ENCODE measurements around the gene CDHR3. TPM values are rescaled to one million over a fixed set of nuclear protein-coding genes. Genes with fewer than 3 reads are reported as not detected.

CDHR3 gene
- total and polyA plus RNA-seq, 8 donors, result 0.86 to 3.7 (median 1.9) TPM

- Histone ChIP-seq H3K27me3 (no peaks in the 10 kb centered on the region), H3K36me3 (no peaks in the 10 kb centered on the region), H3K9me3 (no peaks in the 10 kb centered on the region), H3K4me3 (no peak overlapping the region), H3K27ac (peak overlapping the region in 1 of 4 donors; percentile 56), H3K4me1 (peaks cover 0 to 7% (median 0%) of the 10 kb centered on the region in 3 donors)
- DNase-seq, result peak in 5 of 6 donors; percentile 46 to 81 (median 55)
- FAIRE-seq, result no peak
- intact Hi-C loops (cut with DNase I), result loop anchor here in 2 of 3 donors (5.0 kb wide), 2 partner anchors 94 to 109 kb away; no protein-coding TSS in a partner anchor
- WGBS, 2 donors, result 49 to 56% methylated on average over 19 of the region's 19 CpGs
- no peak for TF ChIP-seq CTCF (IDR thresholded peaks at IDR 0.05)
- ATAC-seq, result peak; percentile 66 to 80 (median 76)
These were observed 95.2 kb downstream of the CDHR3 start for GRCh38 chr7:106057962-106058927.

GRCh38 chr7:106058928-106059324 lies 95.9 kb downstream of the CDHR3 start:
- intact Hi-C loops (cut with DNase I), result loop anchor here in 2 of 3 donors (5.0 kb wide), 2 partner anchors 93 to 108 kb away; no protein-coding TSS in a partner anchor
- FAIRE-seq, result no peak
- no peak for ATAC-seq
- Histone ChIP-seq H3K4me3 (no peak overlapping the region), H3K9me3 (no peaks in the 10 kb centered on the region), H3K27ac (no peak overlapping the region), H3K4me1 (peaks cover 0 to 7% (median 0%) of the 10 kb centered on the region in 3 donors), H3K36me3 (no peaks in the 10 kb centered on the region), H3K27me3 (no peaks in the 10 kb centered on the region)
- TF ChIP-seq CTCF (IDR thresholded peaks at IDR 0.05), result no peak
- no peak for DNase-seq
- WGBS, 2 donors, result 70 to 80% methylated on average over 3 of the region's 3 CpGs

- H3K4me1 ChIP-seq, result peaks cover 0 to 7% (median 0%) of the 10 kb centered on the region in 3 donors
- 82 to 83% methylated on average over 2 of the region's 2 CpGs for WGBS, 2 donors
- H3K27me3 ChIP-seq, result no peaks in the 10 kb centered on the region
- no peaks in the 10 kb centered on the region for H3K9me3 ChIP-seq
- no peaks in the 10 kb centered on the region for H3K36me3 ChIP-seq
- TF ChIP-seq CTCF (IDR thresholded peaks at IDR 0.05), result no peak
- DNase-seq (no peak), ATAC-seq (no peak), FAIRE-seq (no peak)
- intact Hi-C loops (cut with DNase I), result loop anchor here in 2 of 3 donors (5.0 kb wide), 2 partner anchors 93 to 108 kb away; no protein-coding TSS in a partner anchor
- no peak overlapping the region for H3K4me3 ChIP-seq
- no peak overlapping the region for H3K27ac ChIP-seq
These were observed 96.5 kb downstream of the CDHR3 start for GRCh38 chr7:106059556-106059955.

GRCh38 chr7:106060394-106060920 lies 97.4 kb downstream of the CDHR3 start:
- no peak overlapping the region for H3K4me3 ChIP-seq
- WGBS, 2 donors, result 83 to 85% methylated on average over 7 of the region's 7 CpGs
- H3K4me1 ChIP-seq, result peaks cover 0 to 7% (median 0%) of the 10 kb centered on the region in 3 donors
- DNase-seq (no peak), FAIRE-seq (no peak), ATAC-seq (no peak)
- no peak overlapping the region for H3K27ac ChIP-seq
- H3K36me3 ChIP-seq, result no peaks in the 10 kb centered on the region
- H3K9me3 ChIP-seq, result no peaks in the 10 kb centered on the region
- H3K27me3 ChIP-seq, result no peaks in the 10 kb centered on the region
- intact Hi-C loops (cut with DNase I), result loop anchor here in 1 of 3 donors (10.0 kb wide), 1 partner anchor 94 kb away; no protein-coding TSS in a partner anchor
- TF ChIP-seq CTCF (IDR thresholded peaks at IDR 0.05), result no peak
